Measurements from ENCODE around the gene DHCR7. TPM values are rescaled to one million over a fixed set of nuclear protein-coding genes. Genes with fewer than 3 reads are reported as not detected.

Gene DHCR7, protein sequence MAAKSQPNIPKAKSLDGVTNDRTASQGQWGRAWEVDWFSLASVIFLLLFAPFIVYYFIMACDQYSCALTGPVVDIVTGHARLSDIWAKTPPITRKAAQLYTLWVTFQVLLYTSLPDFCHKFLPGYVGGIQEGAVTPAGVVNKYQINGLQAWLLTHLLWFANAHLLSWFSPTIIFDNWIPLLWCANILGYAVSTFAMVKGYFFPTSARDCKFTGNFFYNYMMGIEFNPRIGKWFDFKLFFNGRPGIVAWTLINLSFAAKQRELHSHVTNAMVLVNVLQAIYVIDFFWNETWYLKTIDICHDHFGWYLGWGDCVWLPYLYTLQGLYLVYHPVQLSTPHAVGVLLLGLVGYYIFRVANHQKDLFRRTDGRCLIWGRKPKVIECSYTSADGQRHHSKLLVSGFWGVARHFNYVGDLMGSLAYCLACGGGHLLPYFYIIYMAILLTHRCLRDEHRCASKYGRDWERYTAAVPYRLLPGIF
- total RNA-seq (ENCODE audit: low replicate concordance): 17.8 and 79.9 TPM in 2 replicates

DNA sequence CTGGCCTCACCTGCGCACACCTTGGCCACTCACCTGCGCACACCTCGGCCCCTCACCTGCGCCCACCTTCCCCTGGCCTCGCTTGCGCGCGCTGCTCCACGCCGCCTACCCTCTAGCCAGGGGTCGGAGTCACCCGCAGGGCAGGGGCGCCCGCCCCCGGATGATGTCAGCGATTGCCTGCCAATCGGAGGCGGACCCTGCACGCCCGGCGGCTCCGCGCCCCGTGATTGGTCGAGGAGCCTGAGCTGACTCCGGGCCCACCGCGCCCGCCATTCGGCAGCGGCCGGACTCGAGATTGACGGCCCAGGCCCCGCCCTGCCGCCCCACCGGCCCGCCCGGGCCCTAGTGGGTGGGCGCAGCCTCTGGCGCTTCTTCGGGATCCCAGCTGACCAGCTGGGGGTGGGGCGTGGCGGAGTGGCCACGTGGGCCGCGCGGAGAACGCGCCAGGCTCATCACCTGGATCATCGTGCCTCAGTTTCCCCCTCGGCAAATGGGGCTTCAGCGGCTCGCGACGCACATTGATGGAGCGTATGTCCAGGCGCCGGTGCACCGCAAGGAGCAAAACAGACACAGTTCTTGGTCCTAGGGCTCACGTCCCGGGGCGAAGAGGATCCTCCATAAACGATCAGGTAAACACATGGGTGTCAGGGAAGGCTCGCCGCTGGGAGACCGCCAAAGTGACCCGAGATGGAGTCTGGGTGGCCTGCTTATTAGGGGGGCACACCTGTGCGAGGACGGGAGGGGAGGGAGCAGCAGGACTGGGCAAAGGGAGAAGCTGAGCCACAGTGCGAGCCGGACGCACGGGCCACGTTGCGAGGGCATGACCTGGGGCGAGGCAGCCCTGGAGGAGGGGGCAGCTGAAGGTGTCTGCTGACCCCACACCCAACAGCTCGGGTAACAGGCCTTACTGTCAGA lies at the start of gene DHCR7:
DHCR7 (minus strand) TSS at position 137 of the 915 bp plus-strand sequence. CDS start 3,441 bp downstream, outside the sequence.

DNA sequence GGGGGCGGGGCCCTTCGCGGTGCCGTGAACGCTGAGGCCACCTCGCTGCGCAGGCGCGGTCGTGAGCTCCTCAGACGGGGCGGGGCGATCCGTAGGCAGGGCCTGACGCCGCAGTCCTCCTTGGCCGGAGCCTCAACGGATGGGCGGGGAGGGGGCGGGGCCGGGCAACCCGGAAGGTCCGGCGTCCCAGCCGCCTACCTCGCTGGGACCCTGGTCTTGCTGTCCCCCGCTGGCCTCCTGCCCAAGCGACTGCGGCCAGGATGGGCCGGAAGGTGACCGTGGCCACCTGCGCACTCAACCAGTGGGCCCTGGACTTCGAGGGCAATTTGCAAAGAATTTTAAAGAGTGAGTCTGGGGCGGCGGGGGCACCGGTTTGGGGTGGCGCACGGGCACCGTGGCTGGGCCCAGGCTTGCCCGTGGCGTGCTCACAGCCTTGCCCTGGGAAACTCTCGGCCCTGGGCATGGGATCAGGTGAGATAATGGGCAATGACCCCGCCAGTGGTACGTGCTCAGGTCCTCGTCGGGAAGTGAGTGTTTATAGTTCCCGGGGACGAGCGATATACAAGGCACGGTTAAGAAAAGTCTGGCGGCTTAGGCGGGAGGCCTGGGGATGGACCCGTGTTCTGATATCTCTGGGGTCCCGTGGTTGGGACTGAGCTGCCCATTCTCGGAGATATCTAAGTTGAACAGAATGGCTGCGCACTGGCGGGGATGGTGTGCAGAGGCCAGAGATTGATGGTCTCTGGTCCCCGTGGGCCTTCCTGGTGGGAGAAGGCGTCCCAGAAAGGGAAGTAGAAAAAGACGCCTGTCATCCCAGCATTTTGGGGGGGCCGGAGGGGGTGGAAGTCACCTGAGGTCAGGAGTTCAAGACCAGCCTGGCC lies 5.1 kb upstream of the DHCR7 start, which contains the start of gene NADSYN1:
NADSYN1 (plus strand) TSS at position 167 of the 881 bp plus-strand sequence; CDS start at position 261, 94 bp downstream.

Other genes with a start within 250 kb of the DHCR7 start
- gene SHANK2, start 195.8 kb downstream of the DHCR7 start, total RNA-seq (ENCODE audit: low replicate concordance): 0.30 and 2.2 TPM in 2 replicates
- gene NADSYN1, start 4.8 kb upstream of the DHCR7 start, total RNA-seq (ENCODE audit: low replicate concordance): 66.2 and 96.3 TPM in 2 replicates
- not detected in 2 replicates for gene KRTAP5-7, start 78.9 kb upstream of the DHCR7 start, total RNA-seq (ENCODE audit: low replicate concordance)
- gene KRTAP5-8, start 89.6 kb upstream of the DHCR7 start, total RNA-seq (ENCODE audit: low replicate concordance): not detected in 2 replicates
- not detected in 2 replicates for gene KRTAP5-9, start 100.0 kb upstream of the DHCR7 start, total RNA-seq (ENCODE audit: low replicate concordance)
- not detected in 2 replicates for gene KRTAP5-10, start 117.2 kb upstream of the DHCR7 start, total RNA-seq (ENCODE audit: low replicate concordance)
- gene KRTAP5-11, start 134.5 kb upstream of the DHCR7 start, total RNA-seq (ENCODE audit: low replicate concordance): not detected in 2 replicates

Data from smooth muscle cell of the coronary artery (primary cell).